GM06990 (cell line): ENCODE results near the gene GPN2.

Source experiments
- DNase-seq: peaks from one replicate; pipeline ENCODE4 v3.0.0-alpha.2; 2011; ENCODE audit not compliant: insufficient read length; ENCODE audit errors: extremely low read depth
- H3K27me3 ChIP-seq: replicated peaks from 2 replicates; pipeline ENCODE4 v1.6.0; 2011; ENCODE audit warnings: low read length; ENCODE audit not compliant: control insufficient read depth, insufficient read depth
- H3K36me3 ChIP-seq: 2 replicates; pipeline ENCODE4 v1.5.1; 2011; ENCODE audit warnings: low read length; ENCODE audit not compliant: control insufficient read depth, insufficient read depth
- H3K4me3 ChIP-seq: replicated peaks from 2 replicates; pipeline ENCODE4 v1.5.1; 2011; ENCODE audit warnings: low read depth, mild to moderate bottlenecking, control low read depth, low read length
- TF ChIP-seq, protein P1 (sequence below): IDR thresholded peaks from 2 replicates; pipeline ENCODE4 v1.5.1; 2011; ENCODE audit warnings: low read length, control low read depth, mild to moderate bottlenecking, inconsistent platforms; ENCODE audit not compliant: insufficient read depth, poor library complexity, severe bottlenecking

The GPN2 gene

DNA sequence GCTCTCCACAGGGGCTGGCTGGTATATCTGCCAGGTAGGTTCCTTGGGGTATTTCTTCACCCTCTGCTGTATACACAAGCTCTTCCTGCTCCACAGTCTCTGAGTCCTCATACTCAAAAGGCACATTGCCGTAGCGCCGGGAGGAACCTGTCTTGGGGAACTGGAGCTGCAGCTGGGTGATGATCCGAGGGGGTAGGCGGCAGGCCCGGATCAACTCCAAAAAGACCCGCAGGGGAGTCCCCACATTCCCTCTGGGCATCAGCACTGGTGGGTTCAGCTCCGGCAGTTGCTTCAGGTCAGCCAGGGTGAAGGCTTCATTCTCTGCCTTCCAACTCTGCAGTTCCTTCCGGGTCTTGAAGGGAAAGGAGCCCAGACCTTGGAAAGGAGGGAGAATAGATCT, 7.3 kb upstream of the GPN2 start:
- TF ChIP-seq, protein P1, sequence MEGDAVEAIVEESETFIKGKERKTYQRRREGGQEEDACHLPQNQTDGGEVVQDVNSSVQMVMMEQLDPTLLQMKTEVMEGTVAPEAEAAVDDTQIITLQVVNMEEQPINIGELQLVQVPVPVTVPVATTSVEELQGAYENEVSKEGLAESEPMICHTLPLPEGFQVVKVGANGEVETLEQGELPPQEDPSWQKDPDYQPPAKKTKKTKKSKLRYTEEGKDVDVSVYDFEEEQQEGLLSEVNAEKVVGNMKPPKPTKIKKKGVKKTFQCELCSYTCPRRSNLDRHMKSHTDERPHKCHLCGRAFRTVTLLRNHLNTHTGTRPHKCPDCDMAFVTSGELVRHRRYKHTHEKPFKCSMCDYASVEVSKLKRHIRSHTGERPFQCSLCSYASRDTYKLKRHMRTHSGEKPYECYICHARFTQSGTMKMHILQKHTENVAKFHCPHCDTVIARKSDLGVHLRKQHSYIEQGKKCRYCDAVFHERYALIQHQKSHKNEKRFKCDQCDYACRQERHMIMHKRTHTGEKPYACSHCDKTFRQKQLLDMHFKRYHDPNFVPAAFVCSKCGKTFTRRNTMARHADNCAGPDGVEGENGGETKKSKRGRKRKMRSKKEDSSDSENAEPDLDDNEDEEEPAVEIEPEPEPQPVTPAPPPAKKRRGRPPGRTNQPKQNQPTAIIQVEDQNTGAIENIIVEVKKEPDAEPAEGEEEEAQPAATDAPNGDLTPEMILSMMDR = no peak
- Histone ChIP-seq H3K36me3 (peaks cover 13% of the 10 kb centered on the region), H3K27me3 (no peaks in the 10 kb centered on the region), H3K4me3 (no peak overlapping the region)
- no peak for DNase-seq

DNA sequence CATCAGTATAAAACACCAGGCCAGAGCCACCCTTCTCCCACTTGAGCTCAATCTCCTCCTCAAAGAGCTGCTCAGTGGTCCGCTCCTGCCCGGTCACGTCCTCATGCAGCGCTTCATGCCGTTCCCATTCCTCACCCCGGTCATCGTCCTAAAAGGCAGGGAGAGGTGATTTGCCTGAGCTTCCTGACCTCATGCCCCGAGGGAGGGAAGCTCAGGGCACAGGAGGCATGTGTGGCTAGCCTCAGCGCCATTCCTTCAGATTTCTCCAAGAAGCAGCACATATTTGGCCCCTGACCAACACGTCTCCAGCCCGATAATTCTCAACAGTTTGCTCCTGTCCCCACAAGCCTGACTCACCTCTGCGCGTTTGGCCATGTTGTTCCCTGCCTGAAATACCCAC, 4.2 kb upstream of the GPN2 start:
- H3K4me3 ChIP-seq = no peak overlapping the region
- peaks cover 16% of the 10 kb centered on the region for H3K36me3 ChIP-seq
- no peak for DNase-seq
- H3K27me3 ChIP-seq = no peaks in the 10 kb centered on the region
- TF ChIP-seq, protein P1 = no peak

- TF ChIP-seq, protein P1 = no peak
- peaks cover 27% of the 10 kb centered on the region for H3K36me3 ChIP-seq
Measured at GRCh38 chr1:26890467-26890796, 349 bp upstream of the GPN2 start.

DNA sequence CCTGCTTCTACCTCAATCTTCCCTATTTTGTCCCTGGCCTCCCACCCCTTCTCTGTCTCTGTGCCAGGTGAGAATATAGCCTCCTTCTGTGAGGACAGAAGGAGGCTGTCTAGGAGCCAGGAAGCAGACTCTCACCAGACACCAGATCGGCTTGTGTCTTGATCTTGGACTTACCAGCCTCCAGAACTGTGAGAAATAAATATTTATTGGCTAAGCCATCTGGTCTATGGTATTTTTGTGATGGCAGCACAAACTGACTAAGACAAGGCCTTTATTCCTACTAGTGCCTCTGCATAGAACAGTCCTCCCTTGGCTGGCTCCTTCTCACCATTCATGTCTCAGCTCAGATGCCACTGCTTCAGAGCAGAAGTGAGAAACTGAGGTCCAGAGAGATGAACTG, 1.9 kb downstream of the GPN2 start:
- Histone ChIP-seq H3K27me3 (no peaks in the 10 kb centered on the region), H3K4me3 (no peak overlapping the region), H3K36me3 (peaks cover 25% of the 10 kb centered on the region)
- no peak for DNase-seq
- TF ChIP-seq, protein P1 = no peak

More at GRCh38 chr1:26890467-26890796, 349 bp upstream of the GPN2 start:
- Histone ChIP-seq H3K27me3 (no peaks in the 10 kb centered on the region), H3K4me3 (peak overlapping the region; percentile 95)
- DNase-seq = no peak

- TF ChIP-seq, protein P1 = peak; percentile 57
- Histone ChIP-seq H3K4me3 (no peak overlapping the region), H3K36me3 (peaks cover 26% of the 10 kb centered on the region), H3K27me3 (no peaks in the 10 kb centered on the region)
- DNase-seq = no peak
Measured at GRCh38 chr1:26887125-26887524, 3.0 kb downstream of the GPN2 start.
